GM18868 (cell line): Measurements from ENCODE around the gene NEO1.
"Not testable (repeated sequence)": the region's sequence is repeated elsewhere in the genome, so short reads cannot be mapped to it uniquely, and the experiment has no call there.

Source experiments
- ATAC-seq: cut with Tn5 transposase; IDR thresholded peaks from one replicate; pipeline ENCODE4 v1.9.1; 2021; ENCODE audit warnings: mild to moderate bottlenecking, moderate library complexity; ENCODE audit not compliant: unreplicated experiment

The NEO1 gene

DNA sequence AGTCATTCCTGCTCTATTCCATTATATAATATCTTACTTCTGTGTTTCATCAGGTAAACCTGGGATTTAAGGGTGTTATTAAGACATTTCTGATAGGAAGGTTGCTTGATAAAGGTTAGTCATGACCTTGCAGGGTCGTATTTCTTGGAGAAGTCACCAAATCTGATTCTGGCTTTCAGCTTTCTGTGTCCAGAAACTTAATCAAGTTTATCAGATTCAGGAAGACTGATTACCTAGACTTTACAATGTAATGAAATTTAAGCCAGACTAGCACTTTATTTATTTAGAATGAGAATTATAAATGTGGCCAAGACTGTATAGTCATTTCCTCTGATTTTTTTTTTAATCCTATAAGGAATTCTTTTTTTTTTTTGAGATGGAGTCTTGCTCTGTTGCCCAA lies 81.9 kb downstream of the NEO1 start:
- ATAC-seq = no peak

DNA sequence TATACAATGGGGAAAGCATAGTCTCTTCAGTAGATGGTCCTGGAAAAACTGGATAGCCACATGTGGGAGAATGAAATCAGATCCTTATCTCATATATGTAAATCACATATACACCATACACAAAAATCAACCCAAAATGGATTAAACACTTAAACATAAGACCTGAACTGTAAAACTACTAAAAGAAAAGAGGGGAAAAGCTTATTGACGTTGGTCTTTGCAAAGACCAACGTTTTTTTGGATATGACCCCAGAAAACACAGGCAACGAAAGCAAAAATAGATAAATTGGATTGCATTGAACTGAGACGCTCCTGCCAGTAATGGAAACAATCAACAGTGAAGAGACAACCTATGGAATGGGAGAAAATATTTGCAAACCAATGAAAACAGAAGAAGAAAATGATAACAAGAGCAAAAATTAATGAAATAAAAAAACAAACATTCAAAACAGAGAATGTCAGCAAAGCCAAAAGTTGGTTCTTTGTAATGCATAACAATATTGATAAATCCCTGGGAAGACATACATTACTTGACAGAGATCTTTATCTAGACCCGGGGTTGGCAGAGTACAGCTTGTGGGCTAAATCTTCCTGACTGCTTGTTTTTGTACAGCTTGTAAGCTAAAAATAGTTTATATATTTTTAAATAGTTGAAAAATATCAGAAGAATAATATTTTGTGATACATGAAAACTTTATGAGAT lies 86.9 kb downstream of the NEO1 start:
- ATAC-seq = no peak

DNA sequence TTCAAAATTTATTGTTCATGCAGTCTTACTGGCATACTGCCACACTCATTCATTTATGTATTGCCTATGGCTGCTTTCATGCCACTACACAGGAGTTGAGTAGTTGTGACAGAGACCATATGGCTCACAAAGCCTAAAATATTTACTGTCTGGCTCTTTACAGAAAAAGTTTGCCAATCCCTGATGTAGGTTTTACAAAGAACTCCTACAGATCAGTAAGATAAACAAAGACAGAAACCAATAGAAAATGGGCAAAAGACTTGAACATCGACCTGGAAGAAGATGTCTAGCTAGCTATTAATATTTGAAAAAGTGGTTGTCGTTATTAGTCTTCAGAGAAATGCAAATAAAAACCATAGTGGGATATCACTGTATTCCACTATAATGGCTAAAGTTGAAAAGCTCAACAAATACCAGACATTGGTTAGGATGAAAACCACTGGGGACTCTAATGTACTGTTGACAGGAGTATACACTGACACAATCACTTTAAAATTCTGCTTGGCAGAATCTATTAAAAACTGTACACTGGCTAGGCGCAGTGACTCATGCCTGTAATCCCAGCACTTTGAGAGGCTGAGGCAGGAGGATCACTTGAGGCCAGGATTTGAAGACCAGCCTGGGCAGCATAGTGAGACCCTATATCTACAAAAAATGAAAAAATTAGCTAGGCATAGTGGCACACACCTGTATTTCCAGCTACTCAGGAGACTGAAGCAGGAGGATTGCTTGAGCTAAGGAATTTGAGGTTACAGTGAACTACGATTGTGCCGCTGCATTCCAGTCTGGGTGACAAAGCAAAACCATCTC lies 87.7 kb downstream of the NEO1 start:
- no peak for ATAC-seq

DNA sequence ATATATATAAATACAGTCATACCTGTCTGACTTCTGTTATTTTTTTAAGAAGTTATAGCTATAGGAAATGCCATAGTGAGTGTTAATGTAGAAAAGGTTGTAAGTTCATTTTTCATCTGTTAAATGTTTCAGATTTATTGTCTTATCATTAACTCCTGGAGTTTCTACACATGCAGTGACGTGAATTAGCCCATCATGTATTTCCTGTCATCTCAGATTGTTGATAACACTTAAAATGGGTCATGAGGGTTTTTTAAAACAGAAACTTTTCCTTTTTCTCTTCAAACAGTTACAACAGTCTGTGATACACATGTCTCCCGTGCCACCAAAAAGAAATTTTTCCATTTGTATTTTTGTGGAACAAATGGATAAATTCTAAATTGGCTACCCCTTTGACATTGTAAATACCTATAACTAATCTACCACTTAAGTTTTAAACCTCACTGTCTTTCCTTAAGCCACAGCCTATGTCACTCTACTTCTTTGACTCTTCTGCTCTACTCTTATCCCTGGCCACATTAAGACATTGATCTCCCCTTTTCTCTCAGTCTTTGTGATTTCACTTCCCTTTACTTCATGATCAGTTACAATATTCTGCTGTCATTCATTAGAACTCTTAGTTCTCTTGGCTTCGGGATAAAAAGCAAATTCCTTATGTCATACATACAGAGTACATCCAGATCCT lies 89.1 kb downstream of the NEO1 start:
- ATAC-seq = no peak

DNA sequence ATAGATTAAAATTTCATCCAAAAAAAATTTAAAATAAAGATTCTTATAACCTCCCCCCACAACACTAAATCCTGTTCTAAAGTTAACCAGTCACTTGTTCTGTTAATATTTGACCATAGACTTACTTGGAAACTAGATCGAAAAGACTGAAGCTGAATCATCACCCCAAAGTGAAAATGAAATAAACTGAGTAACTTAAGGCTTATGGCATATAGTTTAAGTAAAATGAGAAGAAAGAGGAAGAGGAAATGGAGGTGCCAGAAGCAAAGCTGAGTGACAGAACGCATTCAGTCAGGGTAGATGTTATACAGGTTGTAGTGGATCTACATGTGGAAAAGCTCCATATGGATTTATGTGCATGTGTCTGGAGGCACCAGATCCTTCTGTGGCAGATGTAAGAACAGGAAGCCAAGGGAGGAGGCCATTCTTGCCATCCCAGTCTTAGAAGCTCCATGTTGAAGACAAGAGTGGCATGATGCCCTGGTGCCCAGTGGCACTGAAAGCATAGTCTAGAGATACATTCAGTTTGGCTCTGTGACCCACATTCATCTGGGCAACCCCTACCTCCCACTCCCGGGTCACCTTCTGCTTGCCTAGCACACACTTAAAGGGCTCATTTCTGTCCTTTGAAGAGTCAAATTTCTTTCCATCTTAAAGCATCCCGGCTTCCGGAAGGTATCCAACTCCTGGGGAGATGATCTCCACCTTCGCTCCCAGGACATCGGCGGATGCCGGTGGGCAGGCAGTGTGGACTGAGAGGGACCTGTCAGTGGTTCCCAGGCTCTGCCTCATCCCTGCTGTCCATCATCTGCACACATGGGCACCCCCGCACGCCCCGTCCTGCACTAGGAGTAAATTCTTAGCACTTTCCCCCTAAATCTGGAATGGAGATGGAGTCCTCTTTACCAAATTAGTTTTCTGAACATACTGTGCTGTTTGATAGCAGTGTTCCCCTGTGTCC lies 90.8 kb downstream of the NEO1 start:
- no peak for ATAC-seq

DNA sequence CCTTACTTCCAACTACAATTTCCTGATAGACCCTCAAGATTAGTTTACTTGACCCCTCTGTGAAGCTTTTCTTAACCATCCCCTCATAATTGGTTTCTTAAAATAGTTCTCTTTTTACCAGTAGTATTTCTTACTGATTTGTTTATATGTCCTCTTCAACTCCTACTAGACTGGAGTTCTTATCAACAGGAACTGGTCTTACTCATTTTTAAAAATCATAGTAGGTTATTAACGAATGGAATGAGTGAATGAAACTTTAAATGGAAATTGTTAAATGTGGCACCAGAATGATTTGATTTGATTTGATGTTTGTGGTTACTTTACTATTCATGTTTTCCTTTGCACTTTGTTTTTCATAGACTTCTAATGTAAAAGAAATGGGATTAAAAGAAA lies 91.5 kb downstream of the NEO1 start:
- no peak for ATAC-seq

DNA sequence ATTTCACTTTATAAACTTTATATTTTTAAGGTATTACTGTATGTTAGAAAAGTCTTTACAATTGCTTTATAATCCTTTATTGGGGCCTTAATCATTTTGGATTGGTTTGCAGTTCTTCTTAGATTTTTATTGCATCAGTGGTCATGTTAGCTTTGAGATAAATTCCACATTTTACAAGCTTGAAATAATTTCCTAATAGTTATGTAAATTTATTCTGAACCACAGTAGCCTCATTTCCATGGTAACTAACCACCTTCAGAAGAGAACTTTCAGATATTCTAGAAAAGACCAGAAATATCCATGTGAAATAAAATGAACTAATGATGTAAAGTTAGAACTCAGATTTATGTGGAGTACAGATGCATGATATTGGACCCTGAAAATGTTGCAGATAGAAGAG lies 94.2 kb downstream of the NEO1 start:
- ATAC-seq = no peak

DNA sequence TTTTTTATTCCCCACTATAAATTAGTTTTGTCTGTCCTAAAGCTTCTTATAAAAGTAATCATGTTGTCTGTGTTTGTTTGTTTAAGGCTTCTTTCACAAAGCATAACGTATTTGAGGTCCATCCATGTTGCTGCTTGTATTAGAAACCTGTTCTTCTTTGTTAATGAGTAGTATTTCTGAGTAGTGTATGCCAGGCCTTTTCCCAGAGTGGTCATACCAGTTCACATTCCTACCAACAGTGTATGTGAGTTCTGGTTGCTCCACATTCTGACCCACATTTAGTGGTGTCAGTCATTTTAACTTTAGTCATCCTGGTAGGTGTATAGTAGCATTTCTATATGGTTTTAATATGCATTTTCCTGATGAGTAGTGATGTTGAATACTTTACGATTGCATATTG lies 98.6 kb downstream of the NEO1 start:
- ATAC-seq = no peak

DNA sequence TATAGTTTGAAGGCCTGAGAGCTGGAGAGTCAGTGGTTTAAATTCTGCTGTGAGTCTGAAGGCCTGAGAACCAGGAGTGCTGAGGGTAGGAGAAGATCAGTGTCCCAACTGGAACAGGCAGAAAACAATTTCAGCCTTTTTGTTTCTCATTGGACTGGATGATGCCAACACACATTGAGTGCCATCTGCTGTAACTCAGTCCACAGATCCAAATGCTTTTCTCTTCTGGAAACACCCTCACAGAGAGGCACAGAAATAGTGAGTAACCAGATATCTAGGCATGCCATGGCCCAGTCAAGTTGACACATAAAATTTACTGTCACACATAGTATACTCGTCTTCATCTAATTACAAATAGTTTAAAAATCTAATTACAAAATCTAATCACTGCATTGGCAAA lies 100.8 kb downstream of the NEO1 start:
- no peak for ATAC-seq

DNA sequence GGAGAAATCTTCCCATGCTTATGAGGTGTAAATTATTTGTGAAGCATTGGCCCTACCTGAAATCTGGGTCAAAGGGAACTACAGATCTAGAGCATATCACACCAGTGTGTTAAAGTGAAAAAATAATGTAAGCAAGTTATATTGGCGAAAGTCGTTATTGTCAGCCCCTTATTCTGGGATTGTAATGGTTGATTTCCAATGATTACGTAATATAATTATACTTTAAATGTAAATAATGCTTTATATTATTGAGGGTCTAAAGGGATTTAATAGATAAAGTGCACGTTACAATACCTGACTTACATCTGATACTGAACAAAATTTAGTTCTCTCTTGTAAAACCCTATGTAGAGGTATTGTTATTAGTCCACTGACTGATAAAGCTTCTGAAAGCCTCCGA lies 101.2 kb downstream of the NEO1 start:
- no peak for ATAC-seq

DNA sequence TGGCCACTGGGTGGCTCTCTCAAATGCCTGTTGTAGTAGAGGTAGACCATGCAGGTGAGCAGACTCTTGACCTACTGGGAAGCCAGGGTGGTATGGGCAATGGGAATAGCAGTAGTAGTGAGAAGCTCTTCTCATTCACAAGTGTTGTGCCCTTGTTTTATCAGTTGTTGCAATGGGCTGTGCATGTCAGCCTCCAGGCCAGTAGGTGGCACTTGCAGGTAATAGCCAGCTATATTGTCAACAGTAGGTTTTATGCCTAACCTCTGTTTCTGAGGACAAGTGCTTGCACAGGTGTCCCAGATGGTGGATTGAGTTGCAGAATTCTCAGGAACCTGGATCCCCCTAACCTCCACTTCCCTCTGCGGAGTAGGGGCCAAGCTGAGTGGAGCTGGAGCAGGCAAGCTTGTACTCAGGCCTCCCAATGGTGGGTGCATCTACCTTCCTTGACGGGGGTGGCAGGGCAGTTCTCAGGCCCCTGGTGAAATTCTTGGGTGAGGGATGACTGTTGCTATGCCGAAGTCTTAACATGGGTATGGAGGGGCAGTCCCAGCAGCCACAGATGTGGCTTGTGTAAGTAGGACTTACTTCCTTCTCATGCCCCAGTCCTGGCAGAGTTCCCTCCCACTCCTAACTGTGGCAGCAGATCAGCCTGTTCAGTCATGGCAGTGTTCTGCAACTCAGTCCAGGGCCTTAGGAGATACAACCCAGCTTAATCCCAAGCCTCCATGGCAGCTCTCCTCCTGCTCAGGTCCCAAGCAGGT lies 104.3 kb downstream of the NEO1 start:
- ATAC-seq = no peak

DNA sequence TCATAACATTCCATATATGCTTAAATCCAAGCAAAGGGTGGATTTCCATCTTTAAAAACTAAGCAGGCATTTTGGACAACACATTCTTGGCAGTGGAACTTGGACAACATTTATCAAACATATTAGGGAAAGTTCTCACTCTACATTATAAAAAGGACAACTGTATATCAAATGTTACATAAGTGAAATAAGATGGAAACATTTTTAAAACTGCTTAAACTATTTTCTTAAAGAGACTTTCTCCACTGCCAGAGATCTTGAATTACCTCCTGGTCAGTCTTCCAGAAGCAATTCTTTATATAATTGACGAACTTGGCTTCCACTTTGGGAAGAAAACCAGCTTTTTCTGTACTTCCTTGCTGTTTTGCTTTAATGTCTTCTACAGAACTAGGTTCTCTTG lies 109.3 kb downstream of the NEO1 start:
- no peak for ATAC-seq

DNA sequence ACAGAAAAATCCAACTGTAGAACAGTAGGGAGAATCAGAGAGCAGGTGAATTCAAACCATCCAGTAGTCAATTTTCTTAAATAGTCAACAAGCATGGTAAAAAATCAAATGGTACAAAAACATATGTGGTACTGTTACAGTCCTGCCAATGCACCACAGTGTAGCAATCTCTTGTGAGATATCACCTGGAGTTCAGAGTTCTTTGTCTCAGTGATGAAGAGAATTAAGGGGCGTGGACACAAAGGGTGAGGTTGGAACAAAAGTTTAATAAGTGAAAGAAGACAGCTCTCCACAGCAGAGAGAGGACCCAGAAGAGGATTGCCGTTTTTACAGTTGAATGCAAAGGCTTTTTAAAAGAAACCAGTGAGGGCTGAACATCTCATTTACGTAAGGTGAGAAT lies 113.2 kb downstream of the NEO1 start:
- ATAC-seq = no peak

DNA sequence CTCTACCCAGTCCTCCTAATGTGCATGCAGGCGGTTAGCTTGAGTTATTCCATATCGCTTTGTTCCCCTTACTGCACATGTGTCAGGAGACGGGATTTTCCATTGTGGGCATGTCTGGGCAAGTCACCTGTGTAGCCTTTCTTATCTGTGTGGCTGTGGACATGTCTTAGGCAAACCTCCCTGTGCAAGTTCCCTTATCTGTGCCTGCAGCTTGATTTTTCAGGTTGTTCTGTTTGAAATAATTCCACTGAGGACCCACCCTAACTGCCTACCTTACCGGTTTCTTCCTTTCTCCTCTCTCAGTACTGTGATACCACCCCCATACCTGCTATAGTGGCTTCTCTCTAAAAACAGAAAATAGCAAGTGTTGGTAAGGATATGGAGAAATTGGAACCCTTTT lies 113.6 kb downstream of the NEO1 start:
- ATAC-seq = no peak

DNA sequence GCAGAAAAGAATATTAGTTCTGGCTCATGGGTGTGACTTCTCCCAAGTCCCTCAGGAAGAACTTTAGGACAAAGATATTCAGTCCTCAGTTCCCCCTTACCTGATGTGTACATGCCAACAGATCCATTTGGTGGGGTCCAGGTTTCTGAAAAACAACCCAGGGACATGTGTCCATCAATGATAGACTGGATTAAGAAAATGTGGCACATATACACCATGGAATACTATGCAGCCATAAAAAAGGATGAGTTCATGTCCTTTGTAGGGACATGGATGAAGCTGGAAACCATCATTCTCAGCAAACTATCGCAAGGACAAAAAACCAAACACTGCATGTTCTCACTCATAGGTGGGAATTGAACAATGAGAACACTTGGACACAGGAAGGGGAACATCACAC lies 114.4 kb downstream of the NEO1 start:
- ATAC-seq = not testable (repeated sequence)

DNA sequence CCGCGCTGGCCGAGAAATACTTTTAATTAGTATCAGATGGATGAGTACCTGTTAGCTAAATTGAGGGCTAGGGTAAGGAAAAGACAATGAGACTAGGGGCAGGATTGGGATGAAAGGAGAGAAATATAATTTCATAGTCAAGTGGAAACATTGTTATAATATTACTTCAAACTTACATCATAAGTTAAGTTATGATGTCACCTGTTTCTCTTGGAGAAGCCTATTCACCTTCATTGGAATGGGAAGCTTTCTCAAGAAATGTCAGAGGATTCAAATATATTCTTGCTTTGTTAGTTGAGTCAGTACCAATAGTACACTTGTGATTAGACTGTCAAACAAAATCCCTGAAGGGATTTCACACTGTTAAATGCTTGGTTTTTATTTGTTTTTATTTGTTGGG lies 116.2 kb downstream of the NEO1 start:
- no peak for ATAC-seq

DNA sequence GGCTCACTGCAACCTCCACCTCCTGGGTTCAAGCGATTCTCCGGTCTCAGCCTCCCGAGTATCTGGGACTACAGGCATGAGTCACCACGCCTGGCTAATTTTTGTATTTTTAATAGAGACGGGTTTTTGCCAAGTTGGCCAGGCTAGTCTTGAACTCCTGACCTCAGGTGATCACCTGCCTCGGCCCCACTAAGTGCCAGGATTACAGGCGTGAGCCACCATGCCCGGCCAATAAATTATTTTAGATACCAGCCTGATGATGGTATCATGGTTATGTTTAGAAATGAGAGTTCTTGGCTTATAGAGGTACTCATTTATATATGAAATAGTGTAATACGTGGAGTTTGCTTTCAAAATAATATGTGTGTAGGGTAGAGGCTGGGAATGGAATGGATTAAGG lies 119.4 kb downstream of the NEO1 start:
- no peak for ATAC-seq

DNA sequence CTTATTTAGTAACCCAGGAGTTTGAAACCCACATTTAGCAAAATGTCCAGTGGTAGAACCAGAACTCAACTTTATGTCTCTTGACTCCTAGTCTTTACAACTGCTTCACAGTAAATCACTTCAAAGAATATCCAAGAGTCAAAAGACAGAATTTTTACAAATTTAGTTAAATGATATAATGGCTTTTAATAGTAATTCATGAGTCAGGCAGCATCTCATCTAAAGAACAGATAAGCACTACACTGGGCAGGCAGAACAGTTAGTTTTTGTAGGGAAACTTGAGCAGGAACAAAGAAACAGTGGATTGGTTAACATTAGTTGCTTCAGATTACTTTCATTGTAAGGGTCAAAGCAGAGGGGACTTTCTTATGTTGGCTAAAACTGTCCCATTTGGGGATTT lies 120.2 kb downstream of the NEO1 start:
- no peak for ATAC-seq

DNA sequence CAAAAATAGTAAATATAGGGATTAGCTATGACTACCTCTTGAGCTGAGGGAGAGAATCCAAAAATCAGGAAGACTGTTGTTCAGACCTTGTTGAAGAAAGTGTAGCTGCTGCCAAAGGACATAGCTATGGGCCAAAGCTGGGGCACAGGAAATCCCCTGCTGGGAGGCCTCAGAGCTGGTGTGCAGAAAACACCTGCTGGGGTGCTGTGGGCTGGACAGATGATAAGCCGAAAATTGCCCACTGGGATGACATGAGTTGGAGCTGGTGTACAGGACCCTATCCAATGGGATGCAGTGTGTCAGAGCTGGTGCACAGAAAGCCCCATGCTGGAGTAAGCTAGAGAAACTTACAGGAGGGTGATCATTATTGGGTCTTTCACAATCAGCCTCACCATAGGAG lies 121.9 kb downstream of the NEO1 start:
- no peak for ATAC-seq

DNA sequence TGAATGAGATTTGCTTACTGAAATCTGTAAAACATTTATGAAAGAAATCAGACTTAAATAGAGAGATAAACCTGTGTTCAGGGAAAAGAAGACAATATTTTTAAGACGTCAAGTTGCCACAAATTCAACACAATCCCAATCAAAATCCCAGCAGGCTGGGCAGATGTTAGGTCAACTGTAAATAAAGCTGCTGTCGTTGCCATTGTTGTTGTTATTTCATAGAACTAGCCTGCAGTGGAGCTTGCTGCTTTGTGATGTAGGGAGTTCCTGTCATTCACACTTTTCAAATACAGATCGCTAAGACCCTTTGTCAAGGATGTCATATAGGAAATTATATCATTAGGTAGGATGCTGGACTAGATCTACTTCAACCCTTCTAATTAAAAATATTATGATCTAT lies 123.1 kb downstream of the NEO1 start:
- no peak for ATAC-seq
